ENCODE data around the gene BCO2. TPM values are rescaled to one million over a fixed set of nuclear protein-coding genes. Genes with fewer than 3 reads are reported as not detected.

Gene BCO2
- total RNA-seq, 1 experiment from 2014 or later, result 2.5 TPM

GRCh38 chr11:112212290-112212689, 37.0 kb downstream of the BCO2 start:
- DNase-seq (ENCODE audit: low spot score), result no peak
- H3K4me1 ChIP-seq (ENCODE audit: insufficient read depth, low read length, poor library complexity, severe bottlenecking), result no peaks in the 10 kb centered on the region
- TF ChIP-seq EZH2 (IDR thresholded peaks at IDR 0.05; ENCODE audit: borderline replicate concordance, low read depth, low read length, poor library complexity, severe bottlenecking), result no peak
- TF ChIP-seq, protein P1, sequence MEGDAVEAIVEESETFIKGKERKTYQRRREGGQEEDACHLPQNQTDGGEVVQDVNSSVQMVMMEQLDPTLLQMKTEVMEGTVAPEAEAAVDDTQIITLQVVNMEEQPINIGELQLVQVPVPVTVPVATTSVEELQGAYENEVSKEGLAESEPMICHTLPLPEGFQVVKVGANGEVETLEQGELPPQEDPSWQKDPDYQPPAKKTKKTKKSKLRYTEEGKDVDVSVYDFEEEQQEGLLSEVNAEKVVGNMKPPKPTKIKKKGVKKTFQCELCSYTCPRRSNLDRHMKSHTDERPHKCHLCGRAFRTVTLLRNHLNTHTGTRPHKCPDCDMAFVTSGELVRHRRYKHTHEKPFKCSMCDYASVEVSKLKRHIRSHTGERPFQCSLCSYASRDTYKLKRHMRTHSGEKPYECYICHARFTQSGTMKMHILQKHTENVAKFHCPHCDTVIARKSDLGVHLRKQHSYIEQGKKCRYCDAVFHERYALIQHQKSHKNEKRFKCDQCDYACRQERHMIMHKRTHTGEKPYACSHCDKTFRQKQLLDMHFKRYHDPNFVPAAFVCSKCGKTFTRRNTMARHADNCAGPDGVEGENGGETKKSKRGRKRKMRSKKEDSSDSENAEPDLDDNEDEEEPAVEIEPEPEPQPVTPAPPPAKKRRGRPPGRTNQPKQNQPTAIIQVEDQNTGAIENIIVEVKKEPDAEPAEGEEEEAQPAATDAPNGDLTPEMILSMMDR (conservative IDR thresholded peaks at IDR 0.05; ENCODE audit: low read depth, low read length), result no peak
- no peak overlapping the region for H3K4me3 ChIP-seq (ENCODE audit: low read depth, low read length, poor library complexity, severe bottlenecking)
- BruUV-seq (replicated peaks), result no TSS peak
- CTCF ChIA-PET, result no interaction called here
- H3K36me3 ChIP-seq (ENCODE audit: insufficient read depth, low read length, poor library complexity, severe bottlenecking), result no peaks in the 10 kb centered on the region
- POLR2A ChIA-PET (ENCODE audit: low non-redundant PET), result no interaction called here
- no peaks in the 10 kb centered on the region for H3K9me3 ChIP-seq (ENCODE audit: low read depth, low read length, poor library complexity, severe bottlenecking)
- H3K27me3 ChIP-seq (replicated peaks; ENCODE audit: insufficient read depth, low read depth, low read length, poor library complexity), result no peaks in the 10 kb centered on the region
- intact Hi-C loops (cut with micrococcal nuclease; ENCODE audit: unreplicated experiment), result no loop called here
- H3K27ac ChIP-seq (ENCODE audit: low read depth, low read length, poor library complexity, severe bottlenecking), result no peak overlapping the region

- TF ChIP-seq EZH2 (IDR thresholded peaks at IDR 0.05; ENCODE audit: borderline replicate concordance, low read depth, low read length, poor library complexity, severe bottlenecking), result no peak
- TF ChIP-seq, protein P1 (conservative IDR thresholded peaks at IDR 0.05; ENCODE audit: low read depth, low read length), result no peak
- no peak overlapping the region for H3K4me3 ChIP-seq (ENCODE audit: low read depth, low read length, poor library complexity, severe bottlenecking)
- CTCF ChIA-PET, result no interaction called here
- no peak overlapping the region for H3K27ac ChIP-seq (ENCODE audit: low read depth, low read length, poor library complexity, severe bottlenecking)
- POLR2A ChIA-PET (ENCODE audit: low non-redundant PET), result no interaction called here
- no peaks in the 10 kb centered on the region for H3K27me3 ChIP-seq (replicated peaks; ENCODE audit: insufficient read depth, low read depth, low read length, poor library complexity)
- no peaks in the 10 kb centered on the region for H3K36me3 ChIP-seq (ENCODE audit: insufficient read depth, low read length, poor library complexity, severe bottlenecking)
- intact Hi-C loops (cut with micrococcal nuclease; ENCODE audit: unreplicated experiment), result no loop called here
- BruUV-seq (replicated peaks), result no TSS peak
- DNase-seq (ENCODE audit: low spot score), result no peak
- H3K4me1 ChIP-seq (ENCODE audit: insufficient read depth, low read length, poor library complexity, severe bottlenecking), result no peaks in the 10 kb centered on the region
- no peaks in the 10 kb centered on the region for H3K9me3 ChIP-seq (ENCODE audit: low read depth, low read length, poor library complexity, severe bottlenecking)
Observed at GRCh38 chr11:112212710-112213109, 37.4 kb downstream of the BCO2 start.

- H3K36me3 ChIP-seq (ENCODE audit: insufficient read depth, low read length, poor library complexity, severe bottlenecking), result no peaks in the 10 kb centered on the region
- ChIA-PET CTCF (no interaction called here), POLR2A (ENCODE audit: low non-redundant PET) (no interaction called here)
- H3K9me3 ChIP-seq (ENCODE audit: low read depth, low read length, poor library complexity, severe bottlenecking), result no peaks in the 10 kb centered on the region
- no TSS peak for BruUV-seq (replicated peaks)
- DNase-seq (ENCODE audit: low spot score), result no peak
- H3K27ac ChIP-seq (ENCODE audit: low read depth, low read length, poor library complexity, severe bottlenecking), result no peak overlapping the region
- no peak for TF ChIP-seq EZH2 (IDR thresholded peaks at IDR 0.05; ENCODE audit: borderline replicate concordance, low read depth, low read length, poor library complexity, severe bottlenecking)
- TF ChIP-seq, protein P1 (conservative IDR thresholded peaks at IDR 0.05; ENCODE audit: low read depth, low read length), result no peak
- no peaks in the 10 kb centered on the region for H3K4me1 ChIP-seq (ENCODE audit: insufficient read depth, low read length, poor library complexity, severe bottlenecking)
- intact Hi-C loops (cut with micrococcal nuclease; ENCODE audit: unreplicated experiment), result no loop called here
- no peaks in the 10 kb centered on the region for H3K27me3 ChIP-seq (replicated peaks; ENCODE audit: insufficient read depth, low read depth, low read length, poor library complexity)
- H3K4me3 ChIP-seq (ENCODE audit: low read depth, low read length, poor library complexity, severe bottlenecking), result no peak overlapping the region
Observed at GRCh38 chr11:112213753-112214152, 38.4 kb downstream of the BCO2 start.

All from A673 (cell line).